Endothelial cell of umbilical vein (primary cell): ENCODE measurements around the gene FLT1. TPM values are rescaled to one million over a fixed set of nuclear protein-coding genes. Genes with fewer than 3 reads are reported as not detected.

Source experiments
- BruUV-seq: library from RNA; stranded (reverse); fragments of 400-500 nt; replicated peaks from 2 replicates; lab custom pipeline; 2021; lab: Mats Ljungman, UMichigan
- CTCF ChIA-PET: fragments of 300-600, 350-600 bp; sonication (Branson Sonifier 250); formaldehyde crosslinking; loops from one replicate; lab custom pipeline; 2021; ENCODE audit warnings: antibody characterized with exemption, inconsistent platforms; lab: Charles Lee
- POLR2A ChIA-PET: fragments of 300-600, 350-600 bp; sonication (Branson Sonifier 250); formaldehyde crosslinking; loops from one replicate; lab custom pipeline; 2021; ENCODE audit warnings: antibody characterized with exemption, inconsistent platforms; lab: Charles Lee
- DNase-seq: peaks from one replicate; pipeline ENCODE4 v3.0.0-alpha.2; 2011; ENCODE audit warnings: low read depth, low spot score
- FAIRE-seq: peaks from 2 replicates; lab custom pipeline; 2011; peaks lifted over from hg19 to GRCh38; lab: Jason Lieb, UNC
- H2AFZ ChIP-seq: 2 replicates; pipeline ENCODE4 v1.6.0; 2012; ENCODE audit warnings: low read depth, low read length, control low read depth, inconsistent platforms
- H3K27ac ChIP-seq: 2 replicates; pipeline ENCODE4 v1.5.1; 2011; ENCODE audit warnings: low read depth, mild to moderate bottlenecking, control low read depth, low read length, moderate library complexity; ENCODE audit not compliant: insufficient read depth
- H3K27me3 ChIP-seq, 2 experiments: 2 replicates each; pipeline versions ENCODE4 v1.6.0 to v1.6.1; 2011; ENCODE audit warnings: low read length in 2 of 2, mixed read lengths in 1 of 2; ENCODE audit not compliant: control insufficient read depth in 2 of 2, insufficient read depth in 2 of 2
- H3K36me3 ChIP-seq, 2 experiments: 2 replicates in 1 of 2; 3 replicates in 1 of 2; pipeline ENCODE4 v1.5.1; 2011; ENCODE audit warnings: low read length in 2 of 2, mild to moderate bottlenecking in 1 of 2, moderate library complexity in 1 of 2; ENCODE audit not compliant: control insufficient read depth in 2 of 2, insufficient read depth in 2 of 2; ENCODE audit errors: extremely low read depth in 1 of 2
- H3K4me1 ChIP-seq: 3 replicates; pipeline ENCODE4 v1.5.1; 2011; ENCODE audit warnings: mild to moderate bottlenecking, low read length; ENCODE audit not compliant: control insufficient read depth, insufficient read depth; ENCODE audit errors: extremely low read depth
- H3K4me2 ChIP-seq: 2 replicates; pipeline ENCODE4 v1.6.1; 2011; ENCODE audit warnings: low read length, control low read depth, mixed read lengths; ENCODE audit not compliant: insufficient read depth
- H3K4me3 ChIP-seq, 3 experiments: fragments of 200-600 bp in 1 of 3; sonication (generic), shearing (Covaris generic) in 1 of 3; replicated peaks in 1 of 3; 2 replicates each; pipeline ENCODE4 v1.5.1; 2011 to 2016; ENCODE audit warnings: control low read depth in 3 of 3, low read length in 3 of 3, mild to moderate bottlenecking in 2 of 3, inconsistent platforms in 1 of 3, low read depth in 1 of 3, moderate library complexity in 1 of 3; ENCODE audit not compliant: insufficient read depth in 1 of 3
- H3K79me2 ChIP-seq: 2 replicates; pipeline ENCODE4 v1.6.0; 2012; ENCODE audit warnings: low read length, inconsistent platforms; ENCODE audit not compliant: control insufficient read depth, insufficient read depth
- H3K9ac ChIP-seq: replicated peaks from 2 replicates; pipeline ENCODE3; 2011; ENCODE audit warnings: low read length, control low read depth; ENCODE audit not compliant: insufficient read depth; ENCODE audit errors: extremely low read depth
- H3K9me1 ChIP-seq: replicated peaks from 3 replicates; pipeline ENCODE4 v1.6.0; 2011; ENCODE audit warnings: mild to moderate bottlenecking, low read length; ENCODE audit not compliant: control insufficient read depth, insufficient read depth; ENCODE audit errors: extremely low read depth
- H3K9me3 ChIP-seq: replicated peaks from 2 replicates; pipeline ENCODE4 v1.5.1; 2012; ENCODE audit warnings: low read length, inconsistent platforms; ENCODE audit not compliant: control insufficient read depth, insufficient read depth
- H4K20me1 ChIP-seq: replicated peaks from 2 replicates; pipeline ENCODE3; 2011; ENCODE audit warnings: mild to moderate bottlenecking, low read length; ENCODE audit not compliant: control insufficient read depth, insufficient read depth; ENCODE audit errors: extremely low read depth
- CTCF ChIP-seq, 2 donors: IDR thresholded peaks; 1 replicate in 1 of 2; 2 replicates in 1 of 2; pipeline ENCODE4 v1.5.1; 2011; ENCODE audit warnings: low read length in 2 of 2, mild to moderate bottlenecking in 2 of 2, moderate library complexity in 2 of 2, control low read depth in 1 of 2, inconsistent platforms in 1 of 2, low read depth in 1 of 2; ENCODE audit not compliant: insufficient read depth in 1 of 2; ENCODE audit errors: extremely low read depth in 1 of 2
- EZH2 ChIP-seq: IDR thresholded peaks from 2 replicates; pipeline ENCODE4 v1.6.1; 2012; ENCODE audit warnings: borderline replicate concordance, low read depth, mild to moderate bottlenecking, moderate library complexity, low read length, inconsistent platforms; ENCODE audit not compliant: severe bottlenecking
- FOS ChIP-seq: IDR thresholded peaks from 2 replicates; pipeline ENCODE4 v1.6.1; 2011; ENCODE audit warnings: mild to moderate bottlenecking, low read length, moderate library complexity, borderline replicate concordance; ENCODE audit not compliant: insufficient read depth
- GATA2 ChIP-seq: IDR thresholded peaks from 2 replicates; pipeline ENCODE4 v1.7.0; 2011; ENCODE audit warnings: low read depth, mild to moderate bottlenecking, moderate library complexity, mixed read lengths, low read length; ENCODE audit not compliant: insufficient read length, insufficient read depth
- JUN ChIP-seq: IDR thresholded peaks from 2 replicates; pipeline ENCODE4 v1.6.1; 2011; ENCODE audit warnings: borderline replicate concordance, low read depth; ENCODE audit not compliant: insufficient read length, insufficient read depth
- MAX ChIP-seq: IDR thresholded peaks from 2 replicates; pipeline ENCODE4 v1.6.1; 2011; ENCODE audit not compliant: insufficient read depth, insufficient read length
- MYC ChIP-seq: IDR thresholded peaks from one replicate; pipeline ENCODE4 v1.6.1; 2011; ENCODE audit warnings: mild to moderate bottlenecking, low read depth, low read length
- POLR2A ChIP-seq: IDR thresholded peaks from 2 replicates; pipeline ENCODE4 v1.6.1; 2012; ENCODE audit warnings: low read depth, mild to moderate bottlenecking, control low read depth, low read length
- POLR2AphosphoS5 ChIP-seq: IDR thresholded peaks from 2 replicates; pipeline ENCODE4 v1.6.1; 2012; ENCODE audit warnings: low read depth, mild to moderate bottlenecking, control low read depth, low read length, moderate library complexity; ENCODE audit not compliant: insufficient read depth
- dilution Hi-C: fragments of 300-500 bp; cut with MboI; formaldehyde crosslinking; loops from one replicate; pipeline ENCODE4 v1.15.0; 2019; ENCODE audit warnings: low sequenced_read_pairs; ENCODE audit not compliant: extremely low pct_ligation_motif_present
- intact Hi-C: fragments of 100-400 bp; cut with micrococcal nuclease; formaldehyde crosslinking; loops from one replicate; pipeline ENCODE4 v1.10.0; 2022
- polyA plus RNA-seq, 4 experiments: library from polyadenylated mRNA; depleted of rRNA in 3 of 4; stranded (reverse) in 3 of 4; unstranded in 1 of 4; fragments of >200 nt; gene quantifications; 2 replicates each; pipeline versions ENCODE4 v1.2.1 to v1.2.3, GENCODE V29; 2011 to 2012; ENCODE audit warnings: missing spikeins in 1 of 4
- total RNA-seq: library from RNA; stranded (reverse); gene quantifications from 2 replicates; pipeline ENCODE4 v1.2.3, GENCODE V29; 2021

Gene FLT1
- total and polyA plus RNA-seq, 2 donors (not counting 3 experiments of a cell fraction or from before 2014, with no cell fraction given) = 16.0 to 104 TPM

GRCh38 chr13:28522871-28523270 lies 27.9 kb upstream of the FLT1 start:
- FAIRE-seq (no peak), DNase-seq (no peak)
- no peaks in the 10 kb centered on the region for H3K9me1 ChIP-seq
- no peaks in the 10 kb centered on the region for H3K4me1 ChIP-seq
- no peaks in the 10 kb centered on the region for H4K20me1 ChIP-seq
- intact Hi-C loops = no loop called here
- no peak overlapping the region for H2AFZ ChIP-seq
- no peak overlapping the region for H3K27ac ChIP-seq
- no peaks in the 10 kb centered on the region for H3K9me3 ChIP-seq
- no peaks in the 10 kb centered on the region for H3K27me3 ChIP-seq
- ChIA-PET POLR2A (no interaction called here), CTCF (no interaction called here)
- H3K36me3 ChIP-seq = no peaks in the 10 kb centered on the region
- TF ChIP-seq GATA2 = no peak
- no peak for TF ChIP-seq MYC
- TF ChIP-seq POLR2A = no peak
- TF ChIP-seq JUN = no peak
- TF ChIP-seq MAX = no peak
- TF ChIP-seq CTCF (IDR thresholded peaks at IDR 0.05; ENCODE audit: extremely low read depth in 1 of 2, insufficient read depth in 1 of 2, low read depth in 1 of 2, low read length in 2 of 2) = no peak
- TF ChIP-seq EZH2 = no peak
- TF ChIP-seq POLR2AphosphoS5 = no peak
- no peak for TF ChIP-seq FOS
- H3K4me2 ChIP-seq = no peak overlapping the region
- H3K4me3 ChIP-seq = no peak overlapping the region
- no peaks in the 10 kb centered on the region for H3K79me2 ChIP-seq
- BruUV-seq = no TSS peak
- dilution Hi-C loops = no loop called here
- H3K9ac ChIP-seq = no peak overlapping the region
